HepG2 (cell line): ENCODE data around the gene SLC38A1.

Source experiments
- BRCA1 ChIP-seq: sonication (generic); formaldehyde crosslinking; IDR thresholded peaks from 2 replicates; pipeline ENCODE4 v1.4.0; 2020; ENCODE audit warnings: missing genetic modification reagents
- EZH2 ChIP-seq: conservative IDR thresholded peaks from 2 replicates; pipeline ENCODE4 v1.6.1; 2012; ENCODE audit warnings: mild to moderate bottlenecking, low read depth, low read length, moderate library complexity
- GABPA ChIP-seq, 2 experiments: IDR thresholded peaks; 2 replicates each; pipeline ENCODE4 v1.6.1; 2011 to 2016; ENCODE audit warnings: low read depth in 2 of 2, low read length in 1 of 2, missing biosample characterization in 1 of 2, missing genetic modification characterization in 1 of 2
- PHF8 ChIP-seq: sonication (generic); formaldehyde crosslinking; IDR thresholded peaks from 2 replicates; pipeline ENCODE4 v1.5.0; 2020; ENCODE audit warnings: missing genetic modification reagents
- POLR2AphosphoS5 ChIP-seq: IDR thresholded peaks from 2 replicates; pipeline ENCODE4 v1.6.1; 2012; ENCODE audit warnings: low read depth, low read length
- SOX5 ChIP-seq: IDR thresholded peaks from 2 replicates; pipeline ENCODE4 v1.6.1; 2016; ENCODE audit warnings: borderline replicate concordance
- ZNF253 ChIP-seq: sonication (generic); formaldehyde crosslinking; IDR thresholded peaks from 2 replicates; pipeline ENCODE4 v1.8.0; 2022; ENCODE audit warnings: mild to moderate bottlenecking, missing genetic modification reagents, borderline replicate concordance
- ZNF660 ChIP-seq: sonication (generic); formaldehyde crosslinking; IDR thresholded peaks from 2 replicates; pipeline ENCODE4 v1.5.1; 2020; ENCODE audit warnings: mild to moderate bottlenecking, low read depth, missing genetic modification reagents, borderline replicate concordance
- TF ChIP-seq, protein P1 (sequence below): sonication (generic); formaldehyde crosslinking; IDR thresholded peaks from 2 replicates; pipeline ENCODE4 v1.8.0; 2022; ENCODE audit warnings: missing genetic modification reagents, mild to moderate bottlenecking, inconsistent platforms, borderline replicate concordance
- TF ChIP-seq, protein P2 (sequence below): sonication (generic); formaldehyde crosslinking; IDR thresholded peaks from 2 replicates; pipeline ENCODE4 v1.5.0; 2020; ENCODE audit warnings: mild to moderate bottlenecking, missing genetic modification reagents, moderate library complexity
- TF ChIP-seq, protein P3 (sequence below), 2 experiments: IDR thresholded peaks; 2 replicates each; pipeline ENCODE4 v1.6.1; 2011 to 2012; ENCODE audit warnings: low read length in 2 of 2, borderline replicate concordance in 1 of 2, low read depth in 1 of 2, mild to moderate bottlenecking in 1 of 2, moderate library complexity in 1 of 2

DNA sequence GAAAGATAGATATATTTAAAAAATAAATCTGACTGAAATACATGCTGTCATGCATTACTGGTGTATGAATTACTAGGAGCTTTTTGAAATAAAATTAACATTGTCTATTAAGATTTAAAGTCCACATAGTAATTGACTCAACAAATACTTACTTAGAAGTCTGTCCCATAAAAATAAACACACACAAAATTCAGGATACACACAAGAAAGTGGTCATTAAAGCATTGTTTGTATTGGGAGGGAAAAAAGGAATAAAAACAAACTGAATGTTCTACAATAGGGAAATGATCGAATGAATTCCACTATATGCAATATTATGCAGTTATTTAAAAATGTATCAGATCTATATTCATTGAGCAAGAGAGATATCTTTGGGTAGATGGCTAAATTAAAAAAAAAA, 118.9 kb downstream of the SLC38A1 start:
- no peak for TF ChIP-seq GABPA (IDR thresholded peaks at IDR 0.05; ENCODE audit: low read depth, low read length)
- no peak for TF ChIP-seq GABPA (CRISPR knock-in tag; IDR thresholded peaks at IDR 0.05; ENCODE audit: low read depth)
- TF ChIP-seq EZH2, result no peak
- no peak for TF ChIP-seq PHF8 (CRISPR knock-in tag)
- no peak for TF ChIP-seq SOX5
- TF ChIP-seq, protein P1, sequence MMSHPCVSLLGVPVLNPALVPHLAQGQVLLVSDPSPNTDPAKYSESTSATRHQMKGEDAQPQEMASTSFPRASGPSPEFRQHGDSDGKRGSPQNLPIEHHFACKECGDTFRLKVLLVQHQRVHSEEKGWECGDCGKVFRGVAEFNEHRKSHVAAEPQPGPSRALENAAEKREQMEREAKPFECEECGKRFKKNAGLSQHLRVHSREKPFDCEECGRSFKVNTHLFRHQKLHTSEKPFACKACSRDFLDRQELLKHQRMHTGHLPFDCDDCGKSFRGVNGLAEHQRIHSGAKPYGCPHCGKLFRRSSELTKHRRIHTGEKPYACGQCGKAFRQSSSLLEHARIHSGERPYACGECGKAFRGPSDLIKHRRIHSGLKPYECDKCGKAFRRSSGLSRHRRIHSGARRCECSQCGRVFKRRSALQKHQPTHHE (CRISPR knock-in tag), result no peak
- no peak for TF ChIP-seq BRCA1
- TF ChIP-seq ZNF660, result no peak
- no peak for TF ChIP-seq POLR2AphosphoS5
- TF ChIP-seq, protein P2, sequence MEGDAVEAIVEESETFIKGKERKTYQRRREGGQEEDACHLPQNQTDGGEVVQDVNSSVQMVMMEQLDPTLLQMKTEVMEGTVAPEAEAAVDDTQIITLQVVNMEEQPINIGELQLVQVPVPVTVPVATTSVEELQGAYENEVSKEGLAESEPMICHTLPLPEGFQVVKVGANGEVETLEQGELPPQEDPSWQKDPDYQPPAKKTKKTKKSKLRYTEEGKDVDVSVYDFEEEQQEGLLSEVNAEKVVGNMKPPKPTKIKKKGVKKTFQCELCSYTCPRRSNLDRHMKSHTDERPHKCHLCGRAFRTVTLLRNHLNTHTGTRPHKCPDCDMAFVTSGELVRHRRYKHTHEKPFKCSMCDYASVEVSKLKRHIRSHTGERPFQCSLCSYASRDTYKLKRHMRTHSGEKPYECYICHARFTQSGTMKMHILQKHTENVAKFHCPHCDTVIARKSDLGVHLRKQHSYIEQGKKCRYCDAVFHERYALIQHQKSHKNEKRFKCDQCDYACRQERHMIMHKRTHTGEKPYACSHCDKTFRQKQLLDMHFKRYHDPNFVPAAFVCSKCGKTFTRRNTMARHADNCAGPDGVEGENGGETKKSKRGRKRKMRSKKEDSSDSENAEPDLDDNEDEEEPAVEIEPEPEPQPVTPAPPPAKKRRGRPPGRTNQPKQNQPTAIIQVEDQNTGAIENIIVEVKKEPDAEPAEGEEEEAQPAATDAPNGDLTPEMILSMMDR (CRISPR knock-in tag), result no peak
- TF ChIP-seq, protein P3, sequence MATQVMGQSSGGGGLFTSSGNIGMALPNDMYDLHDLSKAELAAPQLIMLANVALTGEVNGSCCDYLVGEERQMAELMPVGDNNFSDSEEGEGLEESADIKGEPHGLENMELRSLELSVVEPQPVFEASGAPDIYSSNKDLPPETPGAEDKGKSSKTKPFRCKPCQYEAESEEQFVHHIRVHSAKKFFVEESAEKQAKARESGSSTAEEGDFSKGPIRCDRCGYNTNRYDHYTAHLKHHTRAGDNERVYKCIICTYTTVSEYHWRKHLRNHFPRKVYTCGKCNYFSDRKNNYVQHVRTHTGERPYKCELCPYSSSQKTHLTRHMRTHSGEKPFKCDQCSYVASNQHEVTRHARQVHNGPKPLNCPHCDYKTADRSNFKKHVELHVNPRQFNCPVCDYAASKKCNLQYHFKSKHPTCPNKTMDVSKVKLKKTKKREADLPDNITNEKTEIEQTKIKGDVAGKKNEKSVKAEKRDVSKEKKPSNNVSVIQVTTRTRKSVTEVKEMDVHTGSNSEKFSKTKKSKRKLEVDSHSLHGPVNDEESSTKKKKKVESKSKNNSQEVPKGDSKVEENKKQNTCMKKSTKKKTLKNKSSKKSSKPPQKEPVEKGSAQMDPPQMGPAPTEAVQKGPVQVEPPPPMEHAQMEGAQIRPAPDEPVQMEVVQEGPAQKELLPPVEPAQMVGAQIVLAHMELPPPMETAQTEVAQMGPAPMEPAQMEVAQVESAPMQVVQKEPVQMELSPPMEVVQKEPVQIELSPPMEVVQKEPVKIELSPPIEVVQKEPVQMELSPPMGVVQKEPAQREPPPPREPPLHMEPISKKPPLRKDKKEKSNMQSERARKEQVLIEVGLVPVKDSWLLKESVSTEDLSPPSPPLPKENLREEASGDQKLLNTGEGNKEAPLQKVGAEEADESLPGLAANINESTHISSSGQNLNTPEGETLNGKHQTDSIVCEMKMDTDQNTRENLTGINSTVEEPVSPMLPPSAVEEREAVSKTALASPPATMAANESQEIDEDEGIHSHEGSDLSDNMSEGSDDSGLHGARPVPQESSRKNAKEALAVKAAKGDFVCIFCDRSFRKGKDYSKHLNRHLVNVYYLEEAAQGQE (IDR thresholded peaks at IDR 0.05; ENCODE audit: borderline replicate concordance in 1 of 2, low read depth in 1 of 2, low read length in 2 of 2), result no peak
- TF ChIP-seq ZNF253, result no peak
